ENCODE data around the gene WDR64. TPM values are rescaled to one million over a fixed set of nuclear protein-coding genes. Genes with fewer than 3 reads are reported as not detected.
"Not testable (repeated sequence)": the region's sequence is repeated elsewhere in the genome, so short reads cannot be mapped to it uniquely, and the experiment has no call there.

Gene WDR64
- total RNA-seq, 1 donor from 2014 or later = not detected

DNA sequence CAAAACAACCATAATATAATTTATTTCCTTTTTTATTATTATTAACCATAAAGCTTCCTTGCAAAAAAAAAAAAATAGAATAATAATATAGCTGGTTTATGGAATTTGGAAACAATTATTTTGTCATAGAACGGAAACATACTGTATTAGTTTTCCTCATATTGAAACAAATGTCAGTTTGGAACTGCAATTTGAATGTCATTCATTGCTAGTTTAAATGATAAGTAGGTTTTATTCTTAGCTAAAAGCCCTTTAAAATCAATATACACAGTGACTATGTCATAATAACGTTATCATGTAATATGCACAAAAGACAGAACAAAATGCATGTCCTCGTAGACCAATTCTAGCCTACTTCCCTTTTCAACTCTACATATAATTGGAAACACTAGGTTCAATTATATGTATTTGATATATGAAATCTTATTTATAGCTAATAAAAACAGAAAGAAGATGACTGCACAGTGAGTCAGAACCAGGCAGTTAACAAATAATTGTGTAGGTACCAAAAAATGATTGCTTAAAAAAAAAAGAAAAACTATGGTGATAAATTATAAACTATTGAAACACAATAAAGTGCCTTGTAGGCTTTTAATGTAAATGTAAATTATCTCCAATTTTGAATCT, 110.7 kb downstream of the WDR64 start:
- intact Hi-C loops (cut with DNase I) = no loop called here
- ATAC-seq = no peak
- no peak for DNase-seq (ENCODE audit: low spot score)

DNA sequence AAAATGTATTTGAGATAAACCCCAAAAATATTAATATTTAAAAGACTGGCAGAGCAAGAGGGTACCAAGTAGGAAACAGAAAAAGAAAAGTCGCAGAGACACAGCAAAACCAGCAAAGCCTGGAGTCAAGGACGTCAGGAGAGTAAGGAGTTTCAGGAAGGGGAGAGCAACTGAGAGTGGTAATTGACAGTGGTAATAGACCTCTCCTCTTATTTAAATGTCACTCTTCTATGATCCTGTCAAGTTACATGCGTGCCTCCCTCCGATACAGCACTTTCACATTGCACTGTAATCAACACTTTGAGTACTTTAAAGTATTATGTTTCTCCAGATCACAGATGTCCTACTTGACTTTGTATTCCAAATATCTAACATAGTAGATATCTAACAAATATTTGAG, 113.3 kb downstream of the WDR64 start:
- DNase-seq (ENCODE audit: low spot score) = no peak
- ATAC-seq = no peak
- intact Hi-C loops (cut with DNase I) = no loop called here

DNA sequence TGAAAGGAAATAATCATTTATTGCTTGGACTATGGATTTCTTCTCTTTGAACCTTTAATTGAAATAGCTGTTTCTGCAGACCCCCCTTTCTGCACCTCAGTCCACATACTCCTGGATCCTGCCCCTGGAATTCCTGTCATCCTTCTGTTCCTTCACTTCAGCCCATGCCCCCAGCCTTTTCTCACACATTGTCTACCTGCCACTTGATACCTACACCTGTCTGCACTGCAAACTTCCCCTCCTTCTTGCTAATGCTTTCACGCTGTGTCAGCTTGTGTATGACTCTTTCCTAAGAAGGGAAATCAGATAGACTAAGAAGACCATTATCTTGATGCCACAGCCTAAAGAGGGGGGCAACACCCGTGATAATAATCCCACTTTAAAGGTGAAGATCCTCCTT, 115.7 kb downstream of the WDR64 start:
- intact Hi-C loops (cut with DNase I) = no loop called here
- DNase-seq (ENCODE audit: low spot score) (no peak), ATAC-seq (no peak)

DNA sequence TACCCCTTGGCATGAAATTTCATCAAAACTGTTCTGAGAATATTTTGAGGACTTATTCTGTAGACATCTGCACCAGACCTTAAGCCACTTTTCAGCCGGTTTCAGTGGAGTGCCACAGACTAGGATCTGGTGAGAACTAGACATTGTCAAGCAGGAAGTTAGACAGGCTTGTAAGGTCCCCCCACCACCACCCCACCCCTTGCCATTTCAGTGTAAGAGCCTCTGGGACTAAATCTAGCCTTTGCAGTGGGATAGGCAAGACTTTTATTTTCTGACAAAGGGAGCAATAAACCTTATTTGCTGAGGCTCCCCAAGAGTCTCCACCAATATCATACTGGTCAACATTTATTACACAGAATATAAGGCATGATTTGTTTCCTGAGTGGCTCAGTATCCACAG, 118.0 kb downstream of the WDR64 start:
- intact Hi-C loops (cut with DNase I) = no loop called here
- DNase-seq (ENCODE audit: low spot score) (no peak), ATAC-seq (no peak)

DNA sequence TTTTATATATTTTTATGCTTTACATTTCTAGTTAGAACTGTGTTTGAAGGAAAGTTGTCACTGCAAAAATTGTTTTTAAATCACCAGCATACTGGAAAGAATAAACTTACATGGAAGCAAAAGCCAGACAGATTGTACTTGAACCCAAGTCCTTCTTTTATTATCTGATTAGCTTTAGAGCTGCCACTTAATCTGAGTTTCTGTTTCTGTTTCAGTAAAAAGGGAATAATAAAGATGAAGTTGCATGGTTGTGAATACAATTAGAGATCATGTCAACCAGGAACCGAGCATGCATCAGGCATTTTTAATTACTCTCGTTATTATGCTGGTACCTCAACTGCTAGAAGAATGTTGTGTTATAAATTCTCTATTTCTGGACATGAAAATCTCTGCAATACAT, 119.0 kb downstream of the WDR64 start:
- ATAC-seq (no peak), DNase-seq (ENCODE audit: low spot score) (no peak)
- intact Hi-C loops (cut with DNase I) = no loop called here

DNA sequence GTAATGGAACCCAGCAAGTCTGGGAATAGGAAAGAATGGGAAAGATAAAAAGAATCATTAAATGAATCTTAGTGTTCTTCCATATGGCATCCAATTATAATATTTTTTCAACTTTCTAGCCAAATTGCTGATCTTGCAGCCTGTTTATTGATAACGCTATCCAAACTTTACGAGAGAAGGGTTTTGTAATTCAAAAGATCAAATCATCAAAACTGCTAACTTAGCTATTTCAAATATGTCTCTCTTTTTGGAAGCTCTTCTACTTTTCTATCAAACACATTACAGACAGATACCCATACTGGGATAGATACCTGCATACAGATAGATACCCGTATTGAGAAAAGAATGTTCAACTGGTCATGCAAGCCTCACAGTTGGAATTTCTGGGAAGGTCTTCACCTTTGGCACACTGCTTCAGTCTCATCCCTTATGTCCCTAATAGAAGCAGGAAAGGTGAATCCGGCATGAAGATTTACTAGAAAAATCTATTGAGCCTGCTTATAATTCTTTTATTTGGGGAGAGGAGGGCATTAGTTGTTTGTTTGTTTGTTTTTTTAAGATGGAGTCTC, 120.9 kb downstream of the WDR64 start:
- intact Hi-C loops (cut with DNase I) = no loop called here
- ATAC-seq (no peak), DNase-seq (ENCODE audit: low spot score) (no peak)

DNA sequence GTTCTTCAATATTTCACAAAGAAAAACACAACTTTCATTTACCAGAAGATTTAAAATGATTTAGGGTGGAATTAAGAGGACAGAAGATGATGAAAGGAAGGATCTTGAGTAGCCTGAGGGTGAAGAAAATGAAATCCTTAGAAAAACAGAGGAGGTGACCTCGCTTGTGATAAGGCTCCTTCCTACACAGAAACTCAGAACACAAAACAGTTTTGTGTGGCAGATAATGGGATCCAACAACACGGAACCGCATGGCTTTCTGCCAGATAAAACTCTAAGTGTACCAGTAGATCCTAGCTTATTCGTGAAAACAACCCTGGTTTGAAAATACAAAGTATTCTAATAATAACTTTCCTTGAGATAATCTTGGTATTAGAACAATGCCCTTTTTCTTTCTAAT, 121.9 kb downstream of the WDR64 start:
- intact Hi-C loops (cut with DNase I) = no loop called here
- DNase-seq (ENCODE audit: low spot score) (no peak), ATAC-seq (no peak)

DNA sequence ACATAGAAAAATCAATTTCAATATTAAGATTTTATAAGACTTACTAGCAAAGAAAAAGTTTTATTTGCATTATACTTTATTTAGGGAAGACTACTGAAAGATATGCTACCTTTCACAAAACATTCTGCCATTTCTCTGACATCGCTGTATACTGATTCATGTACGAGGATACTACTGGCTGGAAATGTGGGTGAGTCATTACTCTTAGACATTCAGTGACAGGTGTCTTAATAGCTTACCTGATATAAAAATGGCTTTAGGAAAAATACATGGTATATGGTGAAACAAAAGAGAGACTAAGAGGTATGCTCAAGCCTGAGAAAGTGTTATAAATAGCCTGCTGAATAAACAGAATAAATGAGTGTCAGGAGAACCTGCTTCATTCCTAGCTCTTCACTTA, 122.9 kb downstream of the WDR64 start:
- ATAC-seq = no peak
- no peak for DNase-seq (ENCODE audit: low spot score)
- intact Hi-C loops (cut with DNase I) = no loop called here

DNA sequence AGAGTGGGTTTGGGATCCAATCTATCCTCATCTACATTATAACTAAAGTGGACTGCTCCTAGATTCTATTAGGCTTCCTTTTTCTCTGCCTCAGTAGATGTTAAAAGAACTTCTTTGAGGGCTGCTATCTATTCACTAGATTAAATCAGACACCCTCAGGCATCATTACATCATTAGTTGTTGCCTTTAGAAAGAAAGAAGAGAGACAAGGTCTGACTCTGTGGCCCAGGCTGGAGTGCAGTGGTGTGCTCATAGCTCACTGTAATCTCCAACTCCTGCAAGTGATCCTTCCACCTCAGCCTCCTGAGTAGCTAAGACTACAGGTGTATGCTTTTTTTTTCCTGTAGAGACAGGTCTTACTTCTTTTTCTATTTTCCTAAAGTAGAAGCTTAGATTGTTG, 124.8 kb downstream of the WDR64 start:
- intact Hi-C loops (cut with DNase I) = no loop called here
- DNase-seq (ENCODE audit: low spot score) (no peak), ATAC-seq (no peak)

DNA sequence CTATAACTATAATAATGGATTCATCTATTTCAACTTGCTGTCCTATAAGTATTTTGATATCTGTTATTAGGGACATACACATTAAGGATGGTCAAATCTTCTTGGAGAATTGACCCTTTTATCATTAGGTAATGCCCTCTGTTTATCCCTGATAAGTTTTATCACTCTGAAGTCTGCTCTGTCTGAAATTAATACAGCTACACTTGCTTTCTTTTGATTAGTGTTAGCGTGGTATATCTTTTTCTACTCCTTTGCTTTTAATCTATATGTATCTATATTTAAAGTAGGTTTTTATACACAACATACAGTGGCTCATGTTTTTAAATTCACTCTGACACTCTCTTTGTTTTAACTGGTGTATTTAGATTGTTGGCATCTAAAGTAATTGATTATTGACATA, 126.0 kb downstream of the WDR64 start:
- DNase-seq (ENCODE audit: low spot score) (no peak), ATAC-seq (no peak)
- intact Hi-C loops (cut with DNase I) = no loop called here

DNA sequence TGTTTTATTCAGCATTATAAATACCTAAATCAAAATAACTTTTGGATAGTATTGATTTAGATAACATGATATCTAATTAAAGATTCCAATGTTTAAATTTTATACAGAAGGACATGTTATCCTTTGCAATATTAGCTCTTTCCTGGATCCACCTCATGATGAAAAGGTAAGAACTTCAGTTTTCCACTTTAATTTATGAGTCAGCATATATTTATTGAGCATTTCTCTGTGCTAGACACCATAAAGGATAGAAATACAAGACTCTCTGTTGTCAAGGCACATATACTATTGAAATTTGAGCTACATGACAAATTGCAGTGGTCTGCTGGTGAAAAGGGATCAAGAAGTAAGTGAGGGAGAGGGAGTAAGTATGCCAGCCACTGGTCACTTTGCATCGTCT, 127.8 kb downstream of the WDR64 start:
- DNase-seq (ENCODE audit: low spot score) = no peak

DNA sequence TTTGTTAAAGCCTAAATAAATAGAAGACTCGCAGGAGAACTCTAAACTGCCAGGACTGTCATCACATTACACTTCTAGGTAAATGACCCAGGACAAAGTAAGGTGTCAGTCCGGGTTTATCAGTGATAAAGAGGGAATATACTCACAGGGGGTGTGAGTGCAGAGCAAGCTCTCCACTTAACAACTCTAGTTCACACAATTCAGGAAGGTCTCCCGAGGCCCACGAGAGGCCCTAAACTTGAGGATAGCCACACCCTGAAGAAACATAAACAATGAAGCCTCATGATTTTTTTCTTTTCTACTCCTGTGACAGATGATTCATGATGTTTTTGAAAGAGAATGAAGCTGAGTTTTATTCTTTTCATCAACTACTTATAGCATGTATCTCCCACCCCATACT, 130.3 kb downstream of the WDR64 start:
- no peak for ATAC-seq
- DNase-seq (ENCODE audit: low spot score) = no peak
- intact Hi-C loops (cut with DNase I) = no loop called here

More for the DNA sequence above, 127.8 kb downstream of the WDR64 start:
- intact Hi-C loops (cut with DNase I) = no loop called here
- no peak for ATAC-seq

DNA sequence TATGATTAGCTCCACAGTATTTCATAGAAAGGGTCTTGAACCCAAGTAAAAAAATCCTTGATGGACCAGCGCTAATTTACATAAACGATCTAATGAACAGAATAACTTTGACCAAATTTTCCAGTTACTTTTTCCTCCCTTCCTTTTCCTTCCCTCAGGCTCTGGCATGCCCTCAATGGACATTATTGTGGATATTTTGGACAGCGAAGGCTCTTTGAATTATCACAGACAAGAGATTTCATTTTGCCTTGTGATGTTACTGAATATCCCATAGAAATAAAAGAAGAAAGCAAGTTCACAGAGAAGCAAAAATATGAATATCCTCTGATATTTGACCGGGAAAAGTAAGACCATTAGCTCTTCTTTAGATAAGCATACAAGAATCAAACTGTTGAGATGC, 135.6 kb downstream of the WDR64 start:
- DNase-seq (ENCODE audit: low spot score) = no peak
- intact Hi-C loops (cut with DNase I) = no loop called here
- ATAC-seq = no peak

DNA sequence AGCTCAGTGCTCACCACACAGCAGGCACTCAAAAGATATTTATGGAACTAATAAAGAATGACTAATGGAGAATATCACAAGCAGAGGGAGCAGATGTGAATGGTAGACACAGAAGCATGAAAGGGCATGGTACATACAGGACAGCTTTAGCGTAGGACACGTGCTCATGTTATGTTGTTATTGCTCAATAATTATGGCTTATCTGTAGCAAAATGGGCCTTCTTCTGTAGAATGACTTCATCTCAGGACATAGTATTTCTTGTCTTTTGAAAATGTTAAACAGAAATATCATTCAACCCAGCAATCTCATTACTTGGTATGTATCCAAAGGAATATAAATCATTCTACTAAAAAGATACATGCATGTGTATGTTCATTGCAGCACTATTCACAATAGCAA, 137.0 kb downstream of the WDR64 start:
- no peak for ATAC-seq
- no peak for DNase-seq (ENCODE audit: low spot score)
- intact Hi-C loops (cut with DNase I) = no loop called here

DNA sequence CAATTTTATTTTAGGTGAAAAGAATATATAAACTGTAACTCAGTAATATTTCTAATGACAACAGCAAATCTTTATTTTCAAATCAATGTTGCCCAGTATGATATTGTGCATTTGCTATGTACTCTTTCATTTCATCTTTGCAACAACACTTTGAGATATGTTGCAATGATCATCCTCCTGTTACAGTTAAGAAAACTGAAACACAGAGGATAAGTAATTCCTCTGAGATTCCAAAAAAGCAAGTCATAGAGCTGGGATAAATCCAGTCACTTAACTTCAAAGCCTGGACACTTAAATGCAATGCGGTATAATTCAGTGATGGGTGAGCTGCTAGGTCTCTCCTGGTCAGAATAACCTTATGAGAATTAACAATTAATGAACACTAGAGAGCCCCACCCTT, 147.3 kb downstream of the WDR64 start:
- ATAC-seq = no peak
- intact Hi-C loops (cut with DNase I) = no loop called here
- DNase-seq (ENCODE audit: low spot score) = no peak

DNA sequence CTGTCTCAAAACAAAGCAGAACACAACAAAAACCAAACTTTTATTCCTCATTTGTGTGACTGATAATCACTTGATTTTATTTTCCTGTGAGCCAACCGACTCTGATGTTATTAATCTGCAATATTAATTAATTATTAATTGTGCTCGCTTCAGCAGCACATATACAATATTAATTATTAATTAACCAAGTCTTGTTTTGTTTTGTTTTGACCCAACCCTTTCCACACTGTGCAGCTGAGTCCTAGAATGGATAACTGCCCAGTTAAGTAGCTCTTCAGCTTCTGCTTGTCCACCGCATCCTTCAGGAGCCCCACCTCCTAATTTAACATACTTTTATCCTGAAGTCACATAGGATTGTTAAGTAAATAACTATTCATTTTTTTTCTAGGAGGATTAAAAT, 148.6 kb downstream of the WDR64 start:
- DNase-seq (ENCODE audit: low spot score) (no peak), ATAC-seq (no peak)
- intact Hi-C loops (cut with DNase I) = no loop called here

DNA sequence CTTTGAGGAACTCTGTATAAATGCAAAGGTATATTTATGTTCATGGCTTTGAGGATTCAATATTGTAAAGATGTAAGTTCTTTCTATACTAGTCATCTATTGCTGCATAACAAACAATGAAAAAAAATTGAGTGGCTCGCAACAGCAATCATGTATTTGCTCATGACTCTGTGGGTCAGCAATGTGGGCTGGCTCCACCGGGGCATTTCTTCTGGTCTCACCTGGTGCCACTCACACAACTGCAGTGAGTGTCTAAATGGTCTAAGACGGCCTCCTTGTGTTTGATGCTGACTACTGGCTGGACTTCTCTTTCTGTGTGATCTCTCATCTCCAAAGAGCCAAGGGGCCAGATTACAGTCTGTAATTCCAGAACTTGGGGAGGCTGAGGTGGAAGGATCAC, 150.8 kb downstream of the WDR64 start:
- intact Hi-C loops (cut with DNase I) = no loop called here
- no peak for DNase-seq (ENCODE audit: low spot score)
- ATAC-seq = no peak

DNA sequence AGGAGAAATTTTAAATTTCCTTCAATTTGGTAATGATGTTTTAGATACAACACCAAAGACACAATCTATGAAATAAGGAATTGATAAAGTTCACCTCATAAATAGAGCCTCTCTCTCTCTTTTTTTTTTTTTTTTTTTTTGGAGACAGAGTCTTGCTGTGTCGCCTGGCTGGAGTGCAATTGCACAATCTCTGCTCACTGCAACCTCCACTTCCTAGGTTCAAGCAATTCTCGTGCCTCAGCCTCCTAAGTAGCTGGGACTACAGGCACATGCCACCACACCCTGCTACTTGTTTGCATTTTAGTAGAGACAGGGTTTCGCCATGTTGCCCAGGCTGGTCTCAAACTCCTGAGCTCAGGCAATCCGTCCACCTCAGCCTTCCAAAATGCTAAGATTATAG, 152.6 kb downstream of the WDR64 start:
- intact Hi-C loops (cut with DNase I); ATAC-seq: not testable (repeated sequence)

DNA sequence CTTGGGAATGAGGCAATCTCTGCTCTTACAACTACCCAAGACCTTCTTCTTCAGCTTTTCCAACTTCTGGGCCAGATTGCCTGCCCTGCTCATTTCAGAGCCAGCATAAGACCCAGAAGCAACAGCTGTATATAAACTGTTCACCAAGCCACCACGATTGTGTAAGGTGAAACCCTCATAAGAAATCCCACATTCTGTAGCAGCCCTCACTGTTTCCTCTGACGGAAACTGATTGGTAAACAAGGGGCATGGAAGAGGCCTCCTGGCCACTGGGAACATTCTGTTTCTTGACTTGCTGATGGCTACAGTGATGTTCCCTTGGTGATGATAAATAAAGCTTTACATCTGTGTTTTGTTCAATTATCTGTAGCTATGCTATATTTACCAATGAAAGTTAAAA, 156.2 kb downstream of the WDR64 start:
- ATAC-seq = no peak
- intact Hi-C loops (cut with DNase I) = no loop called here

More for the DNA sequence above, 152.6 kb downstream of the WDR64 start:
- not testable (repeated sequence) for DNase-seq (ENCODE audit: low spot score)

DNA sequence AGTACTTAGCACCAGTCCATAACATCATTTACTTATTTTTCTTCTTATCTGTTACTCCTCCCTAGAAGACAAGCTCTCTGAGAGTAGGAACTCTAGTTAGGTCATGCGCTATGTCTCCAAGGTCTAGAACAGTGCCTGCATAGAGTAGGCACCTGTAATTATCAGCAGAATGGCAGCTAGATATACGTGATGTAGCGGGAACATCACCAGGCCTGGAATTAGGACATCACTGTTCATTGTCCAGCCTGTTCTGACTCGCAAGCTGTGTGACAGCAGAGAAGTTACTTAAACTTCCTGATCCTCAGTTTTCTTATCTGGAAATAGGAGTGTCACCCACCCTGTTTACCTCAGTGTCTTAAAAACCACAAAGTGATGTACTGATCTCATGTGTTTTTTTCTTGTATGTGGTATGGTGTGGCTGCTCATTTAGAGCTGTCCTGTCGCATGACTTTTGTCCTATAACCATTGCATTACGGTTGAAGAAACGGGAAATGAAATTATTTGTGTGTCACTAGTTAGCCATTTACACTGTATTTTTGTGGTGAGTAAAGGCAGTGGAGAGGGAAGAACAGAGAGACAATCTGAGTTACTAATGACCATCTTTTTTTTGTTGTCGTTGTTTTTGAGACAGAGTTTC, 158.8 kb downstream of the WDR64 start:
- DNase-seq (ENCODE audit: low spot score) = no peak
- no peak for ATAC-seq
- intact Hi-C loops (cut with DNase I) = no loop called here

More for the DNA sequence above, 156.2 kb downstream of the WDR64 start:
- DNase-seq (ENCODE audit: low spot score) = no peak

DNA sequence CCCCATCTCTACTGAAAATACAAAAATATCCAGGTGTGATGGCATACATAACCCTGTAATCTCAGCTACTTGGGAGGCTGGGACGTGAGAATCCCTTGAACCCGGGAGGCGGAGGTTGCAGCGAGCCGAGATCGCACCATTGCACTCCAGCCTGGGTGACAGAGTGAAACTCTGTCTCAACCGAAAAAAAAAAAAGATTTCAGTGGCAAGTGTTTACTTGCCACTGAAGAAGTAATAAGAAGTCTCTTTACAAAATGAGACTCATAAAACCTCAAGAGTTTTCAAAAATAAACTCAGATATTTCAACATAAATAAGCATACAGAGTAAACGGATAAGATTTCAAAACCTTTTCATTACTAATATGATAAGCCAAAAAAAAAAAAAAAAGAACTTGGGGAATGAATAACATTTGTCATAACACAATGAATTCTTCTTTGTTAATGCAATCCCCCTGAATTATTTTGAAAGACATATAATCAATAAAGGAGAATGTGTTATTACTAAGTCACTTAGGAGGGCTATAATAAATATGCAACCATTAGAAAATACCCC, 161.8 kb downstream of the WDR64 start:
- intact Hi-C loops (cut with DNase I) = no loop called here
- no peak for DNase-seq (ENCODE audit: low spot score)
- no peak for ATAC-seq

Measured in sciatic nerve (tissue), 2 donors.